NCI-H446 (cell line): Measurements from ENCODE around the gene OR1L6.

Experiments
- DNase-seq, 2 experiments: peaks; one replicate each; lab custom pipeline; 2025; lab: John Stamatoyannopoulos, UW

OR1L6 gene, protein sequence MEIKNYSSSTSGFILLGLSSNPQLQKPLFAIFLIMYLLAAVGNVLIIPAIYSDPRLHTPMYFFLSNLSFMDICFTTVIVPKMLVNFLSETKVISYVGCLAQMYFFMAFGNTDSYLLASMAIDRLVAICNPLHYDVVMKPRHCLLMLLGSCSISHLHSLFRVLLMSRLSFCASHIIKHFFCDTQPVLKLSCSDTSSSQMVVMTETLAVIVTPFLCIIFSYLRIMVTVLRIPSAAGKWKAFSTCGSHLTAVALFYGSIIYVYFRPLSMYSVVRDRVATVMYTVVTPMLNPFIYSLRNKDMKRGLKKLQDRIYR

DNA sequence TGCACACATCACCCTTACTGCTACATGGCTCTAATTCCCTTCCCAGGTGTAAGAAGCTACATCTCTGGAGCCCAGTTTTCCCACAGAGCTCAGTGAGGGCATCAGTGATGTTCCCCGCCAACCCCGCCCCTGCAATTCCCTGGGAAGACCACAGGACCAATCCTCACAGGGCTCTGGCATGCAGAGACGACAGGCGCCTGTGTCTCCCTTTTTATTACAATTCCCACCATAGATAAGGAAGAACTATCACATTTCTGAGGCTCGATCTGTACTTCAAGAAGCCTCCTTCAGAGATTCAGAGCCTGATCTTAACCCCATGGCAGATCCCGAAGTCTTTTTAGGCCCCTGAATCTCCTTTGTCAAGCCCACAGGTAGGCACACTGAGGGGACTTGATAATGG is at the start of gene OR1L6:
OR1L6 (plus strand) TSS at position 301 of the 400 bp plus-strand sequence. CDS start 7,545 bp downstream, outside the sequence.
- no peak for DNase-seq

- no peak for DNase-seq
Observed at GRCh38 chr9:122695696-122696095, 46.4 kb upstream of the OR1L6 start.

- no peak for DNase-seq
Observed at GRCh38 chr9:122718038-122718437, 24.1 kb upstream of the OR1L6 start.

- no peak for DNase-seq
Observed at GRCh38 chr9:122719218-122719617, 22.9 kb upstream of the OR1L6 start.

GRCh38 chr9:122723690-122724089 is 18.4 kb upstream of the OR1L6 start, which contains the start of gene OR1L4:
TSS of gene OR1L4 (plus strand) at chr9:122723990. CDS start at chr9:122723990, 0 bp downstream.
- no peak for DNase-seq

DNA sequence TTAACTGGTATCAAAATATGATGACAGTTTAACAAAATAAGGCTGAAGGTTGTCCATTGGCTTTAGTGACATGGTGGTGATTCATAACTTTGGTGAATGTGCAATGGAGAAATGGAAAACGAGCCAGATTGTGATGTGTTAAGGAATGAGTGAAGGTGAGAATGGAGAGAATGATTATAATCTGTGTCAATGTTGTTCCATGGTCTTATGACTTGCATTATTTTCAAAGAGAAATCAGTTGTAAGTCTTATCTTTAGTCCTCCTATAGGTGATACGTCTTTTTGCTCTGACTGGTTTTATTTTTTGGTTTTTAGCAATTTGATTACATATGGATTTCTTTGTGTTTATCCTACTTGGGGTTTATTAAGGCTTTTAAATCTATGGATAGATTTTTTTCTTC is 12.7 kb downstream of the OR1L6 start:
- DNase-seq, result no peak

GRCh38 chr9:122767817-122768216 is 25.7 kb downstream of the OR1L6 start:
- no peak for DNase-seq

GRCh38 chr9:122777052-122777451 is 34.9 kb downstream of the OR1L6 start:
- DNase-seq, result no peak

DNA sequence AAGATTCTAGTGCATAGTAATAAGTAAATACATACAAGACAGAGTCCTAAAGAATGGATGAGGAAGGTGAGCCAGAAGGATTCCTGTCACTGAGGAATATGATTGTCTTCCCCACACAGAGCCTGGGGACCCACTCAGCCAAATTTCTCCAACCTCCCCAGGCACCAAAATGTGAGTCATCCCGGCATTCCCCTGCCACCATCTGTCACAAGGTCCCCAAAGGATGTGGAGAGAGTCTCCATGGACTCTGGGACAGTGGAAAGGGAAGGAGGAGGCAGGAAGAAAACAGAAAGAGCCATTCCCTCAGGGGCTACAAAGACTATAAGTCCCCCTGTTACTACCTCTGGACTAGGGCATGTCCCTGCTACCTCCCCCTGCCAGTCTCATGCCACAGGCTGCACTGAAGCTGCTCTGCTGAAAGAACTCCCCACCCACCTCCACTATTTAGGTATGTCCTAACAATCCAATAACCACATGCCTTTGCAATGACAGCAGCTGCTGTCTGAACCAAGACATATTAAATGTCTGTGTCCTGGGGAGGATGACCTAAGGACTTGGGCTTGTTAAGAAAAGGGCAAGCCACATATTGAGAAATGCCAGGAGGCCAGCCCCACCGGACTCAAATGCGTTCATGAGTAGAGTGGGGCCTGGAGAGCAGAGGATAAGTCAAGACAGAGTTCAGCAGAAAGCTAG is 36.0 kb downstream of the OR1L6 start:
- no peak for DNase-seq

DNA sequence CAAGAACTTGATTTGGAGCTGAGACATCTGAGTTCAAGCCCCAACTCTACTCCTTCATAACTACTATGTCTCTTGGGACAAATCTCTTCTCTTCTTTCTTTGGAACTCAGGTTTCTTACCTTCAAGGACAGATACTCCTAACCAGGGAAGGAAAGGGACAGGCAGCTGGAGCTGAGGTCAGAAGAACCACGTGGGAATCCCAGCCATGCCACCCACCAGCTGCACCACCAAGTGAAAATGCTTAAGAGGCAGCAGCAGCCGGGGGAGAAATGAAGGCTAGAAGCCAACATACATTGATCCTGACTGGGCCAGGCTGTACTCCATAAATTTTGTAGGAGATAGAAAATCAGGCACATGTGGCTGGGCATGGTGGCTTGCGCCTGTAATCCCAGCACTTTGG is 37.1 kb downstream of the OR1L6 start:
- no peak for DNase-seq

- DNase-seq, result no peak
Observed at GRCh38 chr9:122780026-122780425, 37.9 kb downstream of the OR1L6 start.

GRCh38 chr9:122781671-122782070 is 39.6 kb downstream of the OR1L6 start:
- DNase-seq, result no peak

- DNase-seq, result no peak
Observed at GRCh38 chr9:122785269-122785668, 43.2 kb downstream of the OR1L6 start.

- no peak for DNase-seq
Observed at GRCh38 chr9:122786338-122786737, 44.2 kb downstream of the OR1L6 start.

DNA sequence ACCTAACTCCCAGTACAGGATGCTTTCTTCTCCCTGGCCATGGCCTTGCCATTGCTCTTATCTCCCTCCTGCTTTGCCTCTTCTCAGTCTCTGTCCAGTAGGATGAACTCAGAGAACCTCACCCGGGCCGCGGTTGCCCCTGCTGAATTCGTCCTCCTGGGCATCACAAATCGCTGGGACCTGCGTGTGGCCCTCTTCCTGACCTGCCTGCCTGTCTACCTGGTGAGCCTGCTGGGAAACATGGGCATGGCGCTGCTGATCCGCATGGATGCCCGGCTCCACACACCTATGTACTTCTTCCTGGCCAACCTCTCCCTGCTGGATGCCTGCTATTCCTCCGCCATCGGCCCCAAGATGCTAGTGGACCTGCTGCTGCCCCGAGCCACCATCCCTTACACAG is 46.7 kb downstream of the OR1L6 start, which contains the start of gene OR5C1:
OR5C1 (plus strand) TSS at position 103 of the 400 bp plus-strand sequence; CDS start at position 103, 0 bp downstream.
- no peak for DNase-seq

DNA sequence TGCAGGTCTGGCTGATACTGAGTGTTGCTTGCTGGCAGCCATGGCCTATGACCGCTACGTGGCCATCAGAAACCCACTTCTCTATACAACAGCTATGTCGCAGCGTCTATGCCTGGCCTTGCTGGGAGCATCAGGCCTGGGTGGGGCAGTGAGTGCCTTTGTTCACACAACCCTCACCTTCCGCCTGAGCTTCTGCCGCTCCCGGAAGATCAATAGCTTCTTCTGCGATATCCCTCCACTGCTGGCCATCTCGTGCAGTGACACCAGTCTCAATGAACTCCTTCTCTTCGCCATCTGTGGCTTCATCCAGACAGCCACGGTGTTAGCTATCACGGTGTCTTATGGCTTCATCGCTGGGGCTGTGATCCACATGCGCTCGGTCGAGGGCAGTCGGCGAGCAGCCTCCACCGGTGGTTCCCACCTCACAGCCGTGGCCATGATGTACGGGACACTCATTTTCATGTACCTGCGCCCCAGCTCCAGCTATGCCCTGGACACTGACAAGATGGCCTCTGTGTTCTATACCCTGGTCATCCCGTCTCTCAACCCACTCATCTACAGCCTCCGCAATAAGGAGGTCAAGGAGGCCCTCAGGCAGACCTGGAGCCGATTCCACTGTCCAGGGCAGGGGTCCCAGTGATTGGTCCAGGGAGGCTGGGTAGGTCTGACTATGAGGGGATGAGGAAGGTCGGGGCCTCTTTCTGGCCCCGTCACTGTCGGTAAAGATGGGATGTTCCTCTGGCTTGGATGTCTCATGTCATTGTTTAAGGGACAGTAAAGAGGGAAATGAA is 47.3 kb downstream of the OR1L6 start:
- DNase-seq, result no peak

DNA sequence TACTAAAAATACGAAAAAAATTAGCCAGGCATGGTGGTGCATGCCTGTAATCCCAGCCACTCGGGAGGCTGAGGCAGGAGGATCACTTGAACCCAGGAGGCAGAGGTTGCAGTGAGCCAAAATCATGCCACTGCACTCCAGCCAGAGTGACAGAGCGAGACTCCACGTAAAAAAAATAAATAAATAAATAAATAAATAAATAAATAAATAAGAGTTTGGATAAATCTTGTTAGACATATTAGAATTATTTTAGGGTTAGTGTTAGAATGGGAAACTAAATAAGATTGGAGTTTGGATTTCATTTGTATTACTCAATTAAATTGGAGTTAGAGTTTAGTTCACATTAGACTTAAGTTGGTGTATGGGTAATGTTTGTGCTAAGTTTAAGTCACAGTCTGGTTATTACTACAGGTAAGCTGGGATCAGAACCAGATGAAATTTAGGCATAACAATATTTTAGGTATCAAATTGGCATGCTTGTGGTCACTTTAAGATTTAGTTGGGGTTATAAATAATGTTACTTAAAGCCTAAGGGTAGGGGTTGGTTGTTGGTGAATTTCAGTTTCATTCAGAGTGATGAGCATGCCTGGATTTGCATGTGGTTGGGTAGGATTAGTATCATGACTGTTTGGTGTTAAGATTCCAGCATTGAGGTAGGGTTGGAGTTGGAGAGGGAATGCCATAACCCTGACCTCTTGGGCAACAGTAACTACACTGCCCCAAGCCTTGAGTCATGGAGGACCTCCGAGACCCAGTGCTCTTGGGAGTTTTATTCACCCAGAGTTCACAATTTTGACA is 50.0 kb downstream of the OR1L6 start:
- no peak for DNase-seq

DNA sequence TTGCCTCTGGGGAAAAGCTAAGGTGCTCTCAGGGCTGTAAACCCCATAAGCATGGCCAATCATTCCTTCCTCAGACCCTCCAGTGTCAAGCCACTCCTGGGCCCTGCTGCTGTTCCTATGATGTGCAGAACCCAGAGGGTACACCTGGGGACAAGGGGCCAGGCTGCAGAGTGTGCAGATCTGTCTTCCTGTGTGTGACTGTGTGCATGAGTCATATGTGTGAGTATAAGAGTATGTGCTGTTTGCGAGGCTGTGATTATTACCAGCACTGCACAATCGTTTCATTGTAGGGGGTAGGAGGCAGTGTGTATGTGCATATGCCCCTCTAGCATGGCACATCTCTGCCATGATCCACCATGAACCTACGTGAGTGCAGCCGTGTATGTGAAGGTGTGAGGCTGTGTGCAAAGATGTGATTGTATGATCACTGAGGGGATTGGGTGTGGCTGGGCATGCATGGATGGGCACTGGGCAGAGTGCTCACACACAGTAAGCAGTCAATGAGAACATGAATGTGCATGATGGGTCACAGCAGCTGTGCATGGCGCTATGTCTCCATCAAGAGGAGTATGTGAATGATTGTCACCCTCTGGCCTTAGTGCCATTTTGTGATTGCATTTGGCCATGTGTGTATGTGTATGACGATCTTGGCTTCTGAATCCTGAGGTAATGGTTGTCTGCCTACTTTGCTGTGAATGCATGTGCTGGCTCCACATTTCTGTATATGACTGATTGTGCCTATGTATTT is 55.4 kb downstream of the OR1L6 start:
- DNase-seq, result no peak
